ENCODE measurements around the gene PKMYT1. TPM values are rescaled to one million over a fixed set of nuclear protein-coding genes. Genes with fewer than 3 reads are reported as not detected.

The PKMYT1 gene
- total RNA-seq, 1 donor from 2014 or later = 4.3 TPM

DNA sequence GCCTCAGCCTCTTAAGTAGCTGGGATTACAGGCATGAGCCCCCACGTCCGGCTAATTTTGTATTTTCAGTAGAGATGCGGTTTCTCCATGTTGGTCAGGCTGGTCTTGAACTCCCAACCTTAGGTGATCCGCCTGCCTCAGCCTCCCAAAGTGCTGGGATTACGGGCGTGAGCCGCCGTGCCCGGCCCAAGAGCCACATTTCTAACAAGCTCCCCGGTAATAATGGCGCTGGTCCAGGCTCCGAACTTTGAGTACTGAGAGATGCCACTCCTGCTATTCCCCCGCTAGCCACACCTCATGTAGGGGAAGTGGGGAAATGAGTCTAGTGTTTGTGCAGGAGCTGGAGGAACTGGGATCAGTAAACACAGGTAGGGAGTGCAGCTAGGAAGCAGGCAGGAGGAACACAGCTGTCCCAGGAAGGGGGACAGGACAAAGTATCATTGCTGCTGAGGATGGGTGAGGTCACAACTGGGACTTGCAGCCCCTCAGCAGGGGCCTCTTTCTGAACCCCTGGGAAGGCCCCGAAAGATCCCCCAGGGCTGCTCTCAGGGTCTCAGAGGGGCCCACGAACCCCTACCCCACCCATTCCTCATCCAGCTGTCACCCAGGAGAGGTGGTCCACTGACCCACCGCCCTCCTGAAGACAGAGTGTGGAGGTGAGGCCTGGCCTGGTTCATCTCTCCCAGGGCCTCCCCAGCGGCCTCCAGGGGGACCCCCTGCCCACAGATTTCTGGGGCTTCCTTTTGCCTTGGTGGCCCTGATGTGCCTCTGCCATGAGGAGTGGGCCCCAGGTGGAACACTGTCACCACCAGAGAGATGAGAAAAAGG is 19.8 kb downstream of the PKMYT1 start:
- DNase-seq = no peak
- ATAC-seq (ENCODE audit: low read depth) = no peak
- peaks cover 24% of the 10 kb centered on the region for H3K27me3 Mint-ChIP-seq
- peaks cover 23% of the 10 kb centered on the region for H3K4me1 Mint-ChIP-seq
- TF ChIP-seq, protein P1, sequence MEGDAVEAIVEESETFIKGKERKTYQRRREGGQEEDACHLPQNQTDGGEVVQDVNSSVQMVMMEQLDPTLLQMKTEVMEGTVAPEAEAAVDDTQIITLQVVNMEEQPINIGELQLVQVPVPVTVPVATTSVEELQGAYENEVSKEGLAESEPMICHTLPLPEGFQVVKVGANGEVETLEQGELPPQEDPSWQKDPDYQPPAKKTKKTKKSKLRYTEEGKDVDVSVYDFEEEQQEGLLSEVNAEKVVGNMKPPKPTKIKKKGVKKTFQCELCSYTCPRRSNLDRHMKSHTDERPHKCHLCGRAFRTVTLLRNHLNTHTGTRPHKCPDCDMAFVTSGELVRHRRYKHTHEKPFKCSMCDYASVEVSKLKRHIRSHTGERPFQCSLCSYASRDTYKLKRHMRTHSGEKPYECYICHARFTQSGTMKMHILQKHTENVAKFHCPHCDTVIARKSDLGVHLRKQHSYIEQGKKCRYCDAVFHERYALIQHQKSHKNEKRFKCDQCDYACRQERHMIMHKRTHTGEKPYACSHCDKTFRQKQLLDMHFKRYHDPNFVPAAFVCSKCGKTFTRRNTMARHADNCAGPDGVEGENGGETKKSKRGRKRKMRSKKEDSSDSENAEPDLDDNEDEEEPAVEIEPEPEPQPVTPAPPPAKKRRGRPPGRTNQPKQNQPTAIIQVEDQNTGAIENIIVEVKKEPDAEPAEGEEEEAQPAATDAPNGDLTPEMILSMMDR (IDR thresholded peaks at IDR 0.05) = no peak
- ChIA-PET POLR2A (interaction anchor here (0.6 kb wide), 1 partner anchor 21 kb away, joined by 4 read pairs; no protein-coding TSS in a partner anchor), CTCF (no interaction called here)
- H3K4me3 Mint-ChIP-seq = no peak overlapping the region
- H3K9me3 Mint-ChIP-seq = no peaks in the 10 kb centered on the region
- intact Hi-C loops (cut with micrococcal nuclease) = loop anchor here (5.0 kb wide), 1 partner anchor 33 kb away; no protein-coding TSS in a partner anchor
- no peaks in the 10 kb centered on the region for H3K36me3 Mint-ChIP-seq (ENCODE audit: low read depth)
- H3K27ac Mint-ChIP-seq = no peak overlapping the region

DNA sequence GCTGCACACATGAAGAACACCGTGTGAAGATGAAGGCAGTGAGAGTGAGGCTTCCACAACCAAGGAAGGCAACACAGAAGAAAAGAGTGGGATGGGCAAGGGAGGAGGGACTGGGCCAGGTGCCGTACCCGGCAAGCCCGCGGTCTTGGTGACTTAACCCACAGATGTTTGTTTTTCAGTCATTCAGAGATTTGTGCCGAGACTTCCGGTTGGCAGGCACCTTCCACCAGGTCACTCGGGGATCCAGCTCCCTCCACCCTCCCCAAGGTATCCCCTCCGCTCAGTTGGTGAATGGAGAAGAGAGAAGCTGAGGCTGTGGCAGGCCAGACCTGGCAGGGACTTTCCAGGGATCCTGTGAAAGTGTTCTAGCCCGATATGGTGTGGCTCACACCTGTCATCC is 21.0 kb downstream of the PKMYT1 start:
- TF ChIP-seq, protein P1 (IDR thresholded peaks at IDR 0.05) = no peak
- Mint-ChIP-seq H3K27me3 (peaks cover 24% of the 10 kb centered on the region), H3K9me3 (no peaks in the 10 kb centered on the region), H3K4me3 (no peak overlapping the region), H3K4me1 (peaks cover 19% of the 10 kb centered on the region), H3K36me3 (ENCODE audit: low read depth) (no peaks in the 10 kb centered on the region), H3K27ac (no peak overlapping the region)
- POLR2A ChIA-PET = no interaction called here
- DNase-seq (no peak), ATAC-seq (ENCODE audit: low read depth) (no peak)
- CTCF ChIA-PET = interaction anchor here (0.6 to 0.9 kb wide), 2 partner anchors 11 to 367 kb away, joined by 3 read pairs; no protein-coding TSS in a partner anchor
- intact Hi-C loops (cut with micrococcal nuclease) = no loop called here

DNA sequence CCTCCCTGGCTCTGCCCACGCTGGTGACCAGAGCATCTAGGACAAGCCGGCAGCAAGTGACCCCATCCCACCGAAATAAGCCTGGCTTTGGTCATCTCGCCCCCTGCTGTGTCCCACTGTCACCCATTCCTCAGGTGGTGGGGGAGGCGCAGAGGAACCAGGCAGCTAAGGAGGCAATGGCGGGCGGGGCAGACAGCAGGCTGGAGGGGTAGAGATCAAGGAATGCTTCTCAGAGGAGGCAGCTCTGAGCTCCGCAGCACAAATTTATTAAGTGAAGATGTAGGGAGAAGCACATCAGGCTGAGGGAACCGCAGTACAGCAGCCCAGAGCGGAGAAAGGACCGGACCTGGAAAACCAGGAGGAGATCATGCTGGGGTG is 23.7 kb downstream of the PKMYT1 start:
- Mint-ChIP-seq H3K27me3 (peaks cover 23% of the 10 kb centered on the region), H3K4me1 (peaks cover under 1% of the 10 kb centered on the region), H3K27ac (no peak overlapping the region), H3K9me3 (no peaks in the 10 kb centered on the region), H3K4me3 (no peak overlapping the region), H3K36me3 (ENCODE audit: low read depth) (no peaks in the 10 kb centered on the region)
- ATAC-seq (ENCODE audit: low read depth) (no peak), DNase-seq (no peak)
- TF ChIP-seq, protein P1 (IDR thresholded peaks at IDR 0.05) = no peak
- CTCF ChIA-PET = no interaction called here
- intact Hi-C loops (cut with micrococcal nuclease) = no loop called here
- POLR2A ChIA-PET = no interaction called here

DNA sequence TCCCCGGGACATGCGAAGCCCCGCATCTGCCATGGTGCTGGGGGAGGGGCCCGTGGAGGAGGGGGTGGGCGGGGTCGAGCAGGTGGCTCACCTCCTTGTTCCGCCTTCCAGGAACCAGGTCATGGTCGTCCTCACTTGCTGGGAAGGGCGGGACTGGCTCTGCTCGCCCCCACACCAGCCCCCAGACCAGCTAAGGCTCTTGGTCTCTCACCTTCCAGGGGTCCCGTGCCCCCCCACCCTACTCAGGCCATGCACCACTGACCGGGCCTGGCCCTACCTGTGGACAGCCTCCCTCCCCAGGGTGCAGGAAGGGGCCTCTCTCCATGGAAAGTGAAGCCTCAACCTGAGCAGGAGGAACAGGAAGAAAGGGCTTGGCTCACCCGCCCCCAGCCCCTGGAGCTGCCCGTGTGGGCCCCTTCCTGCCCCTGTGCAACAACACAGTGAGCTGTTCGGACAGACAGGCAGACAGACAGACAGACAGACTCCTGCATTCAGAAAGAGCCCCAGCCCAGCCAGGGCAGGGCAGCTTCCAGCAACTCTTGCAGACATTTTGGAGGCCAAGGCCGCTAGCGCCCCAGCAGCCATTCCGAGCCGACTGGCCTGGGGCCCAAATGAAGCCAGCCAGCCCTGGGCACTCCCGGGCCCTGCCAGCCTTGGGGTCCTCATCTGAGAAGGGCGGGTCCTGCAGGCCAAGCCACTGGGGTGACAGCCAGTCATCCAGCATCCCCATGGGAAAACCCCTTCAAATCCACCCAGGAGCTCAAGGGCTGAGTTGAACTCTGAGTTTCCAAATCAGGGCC is 24.3 kb downstream of the PKMYT1 start:
- POLR2A ChIA-PET = interaction anchor here (0.6 kb wide), 2 partner anchors 592 to 1278 kb away, joined by 4 to 5 read pairs; partner anchors contain the start of gene JPT2

More for the DNA sequence above, 24.3 kb downstream of the PKMYT1 start:
- Mint-ChIP-seq H3K27ac (no peak overlapping the region), H3K9me3 (no peaks in the 10 kb centered on the region), H3K4me1 (no peaks in the 10 kb centered on the region), H3K4me3 (no peak overlapping the region), H3K27me3 (peaks cover 23% of the 10 kb centered on the region), H3K36me3 (ENCODE audit: low read depth) (no peaks in the 10 kb centered on the region)
- no peak for ATAC-seq (ENCODE audit: low read depth)
- intact Hi-C loops (cut with micrococcal nuclease) = no loop called here
- CTCF ChIA-PET = no interaction called here
- no peak for DNase-seq
- TF ChIP-seq, protein P1 (IDR thresholded peaks at IDR 0.05) = no peak

Data from activated B cell treated with CpG ODN at 0.5 μM for 24 hours (primary cell).